Uterus (tissue), 4 donors: ENCODE results near the gene RNASE8. TPM values are rescaled to one million over a fixed set of nuclear protein-coding genes. Genes with fewer than 3 reads are reported as not detected.
"Not testable (repeated sequence)": the region's sequence is repeated elsewhere in the genome, so short reads cannot be mapped to it uniquely, and the experiment has no call there.

ENCODE experiments used
- DNase-seq, 2 donors: peaks; one replicate each; pipeline ENCODE4 v3.0.0-alpha.2; 2019 to 2020
- H3K27ac ChIP-seq, 2 donors: fragments of 200-600 bp; sonication (generic); 1 replicate in 1 of 2; 2 replicates in 1 of 2; pipeline ENCODE4 v1.5.1; 2016 to 2018
- H3K27me3 ChIP-seq, 2 donors: fragments of 200-600 bp; sonication (generic); one replicate each; pipeline ENCODE4 v1.5.1; 2018 to 2019; ENCODE audit warnings: control low read depth in 1 of 2
- H3K36me3 ChIP-seq, 2 donors: fragments of 200-600 bp; sonication (generic); one replicate each; pipeline ENCODE4 v1.5.1; 2019; ENCODE audit warnings: control low read depth in 1 of 2
- H3K4me1 ChIP-seq, 2 donors: fragments of 200-600 bp; sonication (generic); one replicate each; pipeline ENCODE4 v1.5.1; 2018 to 2019; ENCODE audit warnings: control low read depth in 1 of 2
- H3K4me3 ChIP-seq, 2 donors: fragments of 200-600 bp; sonication (generic); 1 replicate in 1 of 2; 2 replicates in 1 of 2; pipeline ENCODE4 v1.5.1; 2018 to 2019; ENCODE audit warnings: mild to moderate bottlenecking in 1 of 2
- H3K9me3 ChIP-seq, 2 donors: fragments of 200-600 bp; sonication (generic); one replicate each; pipeline ENCODE4 v1.5.1; 2019; ENCODE audit warnings: control low read depth in 1 of 2
- POLR2A ChIP-seq, 2 donors: fragments of 450-650 bp; IDR thresholded peaks; one replicate each; pipeline ENCODE4 v1.6.1; 2016; ENCODE audit warnings: antibody characterized with exemption in 2 of 2, mild to moderate bottlenecking in 1 of 2, moderate library complexity in 1 of 2
- intact Hi-C: fragments of 100-400 bp; cut with DNase I; formaldehyde crosslinking; loops from one replicate; pipeline ENCODE4 v1.15.1; 2023; ENCODE audit warnings: low total_unique reads
- total RNA-seq, 4 donors: library from RNA; depleted of rRNA in 3 of 4; stranded (reverse); fragments of >200 nt in 3 of 4; gene quantifications; one replicate each; pipeline versions ENCODE4 v1.1.0 to v1.2.4, GENCODE V29; 2014 to 2023
- TF ChIP-seq, protein P1 (sequence below), 4 experiments: fragments of 200-600 bp in 2 of 4; fragments of 450-650 bp in 2 of 4; sonication (generic) in 2 of 4; IDR thresholded peaks; one replicate each; pipeline ENCODE4 v1.5.1; 2016 to 2019; ENCODE audit warnings: antibody characterized with exemption in 4 of 4, mild to moderate bottlenecking in 2 of 4, moderate library complexity in 1 of 4
- donor health status: DM: yes; HTN: yes; CAD: no.

Gene RNASE8
- total RNA-seq, 4 donors from 2014 or later: not detected

- Histone ChIP-seq H3K4me1 (peaks cover 0 to 4% of the 10 kb centered on the region in 2 donors), H3K27ac (peak overlapping the region; percentile 85 to 93), H3K27me3 (no peaks in the 10 kb centered on the region), H3K36me3 (no peaks in the 10 kb centered on the region), H3K4me3 (no peak overlapping the region), H3K9me3 (no peaks in the 10 kb centered on the region)
- TF ChIP-seq POLR2A (IDR thresholded peaks at IDR 0.05): no peak
- TF ChIP-seq, protein P1, sequence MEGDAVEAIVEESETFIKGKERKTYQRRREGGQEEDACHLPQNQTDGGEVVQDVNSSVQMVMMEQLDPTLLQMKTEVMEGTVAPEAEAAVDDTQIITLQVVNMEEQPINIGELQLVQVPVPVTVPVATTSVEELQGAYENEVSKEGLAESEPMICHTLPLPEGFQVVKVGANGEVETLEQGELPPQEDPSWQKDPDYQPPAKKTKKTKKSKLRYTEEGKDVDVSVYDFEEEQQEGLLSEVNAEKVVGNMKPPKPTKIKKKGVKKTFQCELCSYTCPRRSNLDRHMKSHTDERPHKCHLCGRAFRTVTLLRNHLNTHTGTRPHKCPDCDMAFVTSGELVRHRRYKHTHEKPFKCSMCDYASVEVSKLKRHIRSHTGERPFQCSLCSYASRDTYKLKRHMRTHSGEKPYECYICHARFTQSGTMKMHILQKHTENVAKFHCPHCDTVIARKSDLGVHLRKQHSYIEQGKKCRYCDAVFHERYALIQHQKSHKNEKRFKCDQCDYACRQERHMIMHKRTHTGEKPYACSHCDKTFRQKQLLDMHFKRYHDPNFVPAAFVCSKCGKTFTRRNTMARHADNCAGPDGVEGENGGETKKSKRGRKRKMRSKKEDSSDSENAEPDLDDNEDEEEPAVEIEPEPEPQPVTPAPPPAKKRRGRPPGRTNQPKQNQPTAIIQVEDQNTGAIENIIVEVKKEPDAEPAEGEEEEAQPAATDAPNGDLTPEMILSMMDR (IDR thresholded peaks at IDR 0.05): peak; percentile 77 to 90 (median 80)
- intact Hi-C loops: no loop called here
- DNase-seq: peak; percentile 60 to 72
Measured at GRCh38 chr14:21039585-21040369, 17.8 kb upstream of the RNASE8 start.

- Histone ChIP-seq H3K36me3 (no peaks in the 10 kb centered on the region), H3K27ac (peak overlapping the region; percentile 85 to 93), H3K9me3 (no peaks in the 10 kb centered on the region), H3K27me3 (no peaks in the 10 kb centered on the region), H3K4me3 (no peak overlapping the region), H3K4me1 (peaks cover 0 to 4% of the 10 kb centered on the region in 2 donors)
- TF ChIP-seq, protein P1 (IDR thresholded peaks at IDR 0.05): no peak
- TF ChIP-seq POLR2A (IDR thresholded peaks at IDR 0.05): no peak
- intact Hi-C loops: no loop called here
- DNase-seq: no peak
Measured at GRCh38 chr14:21040370-21040925, 17.2 kb upstream of the RNASE8 start.

GRCh38 chr14:21040941-21041340, 16.7 kb upstream of the RNASE8 start:
- H3K4me1 ChIP-seq, H3K9me3 ChIP-seq, H3K36me3 ChIP-seq, intact Hi-C loops, H3K27ac ChIP-seq, DNase-seq, H3K4me3 ChIP-seq, H3K27me3 ChIP-seq: not testable (repeated sequence)

DNA sequence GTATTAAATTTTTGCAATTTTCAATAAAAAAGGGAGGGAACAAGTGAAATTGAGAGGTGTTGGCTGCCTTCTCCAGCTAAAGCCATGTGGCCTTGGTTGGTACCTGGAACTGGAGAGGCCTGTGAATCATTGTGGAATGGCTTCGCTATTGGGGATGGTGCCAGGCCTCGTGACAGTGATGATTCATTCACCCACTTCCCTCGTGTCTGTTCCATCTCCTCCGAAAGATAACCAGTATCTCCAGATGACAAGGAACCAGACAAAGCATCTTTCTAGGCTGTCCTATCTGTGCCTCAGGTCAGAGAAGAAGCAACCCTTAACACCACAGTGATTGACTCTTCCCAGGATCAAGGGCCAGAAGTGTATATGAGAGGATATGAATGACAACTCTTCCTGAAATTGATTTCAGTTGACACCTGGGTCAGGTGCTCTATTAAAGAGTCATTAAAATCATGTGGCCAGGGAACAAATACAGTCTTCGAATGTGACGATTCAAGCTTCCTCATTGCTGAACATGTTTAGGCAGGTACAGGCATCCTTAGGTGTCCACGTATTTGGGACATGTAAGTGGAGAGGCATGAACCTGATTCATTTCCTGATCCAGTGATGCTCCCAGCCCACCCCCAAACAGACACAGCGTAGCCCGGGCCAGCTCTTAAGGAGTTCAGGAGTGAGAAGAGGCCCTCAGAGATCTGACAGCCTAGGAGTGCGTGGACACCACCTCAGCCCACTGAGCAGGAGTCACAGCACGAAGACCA, 15.8 kb upstream of the RNASE8 start, which contains the start of gene RNASE7:
TSS of gene RNASE7 (plus strand) at position 687 of the 758 bp plus-strand sequence. CDS start 631 bp downstream, outside the sequence.
- Histone ChIP-seq H3K4me1 (peaks cover 0 to 4% of the 10 kb centered on the region in 2 donors), H3K27me3 (no peaks in the 10 kb centered on the region), H3K9me3 (no peaks in the 10 kb centered on the region), H3K27ac (no peak within 1 kb of the TSS), H3K4me3 (no peak within 1 kb of the TSS), H3K36me3 (no peaks in the 10 kb centered on the region)
- no peak for DNase-seq
- no peak for TF ChIP-seq POLR2A (IDR thresholded peaks at IDR 0.05)
- TF ChIP-seq, protein P1 (IDR thresholded peaks at IDR 0.05): no peak
- intact Hi-C loops: loop anchor here (2.0 kb wide), 1 partner anchor 29 kb away; no protein-coding TSS in a partner anchor

DNA sequence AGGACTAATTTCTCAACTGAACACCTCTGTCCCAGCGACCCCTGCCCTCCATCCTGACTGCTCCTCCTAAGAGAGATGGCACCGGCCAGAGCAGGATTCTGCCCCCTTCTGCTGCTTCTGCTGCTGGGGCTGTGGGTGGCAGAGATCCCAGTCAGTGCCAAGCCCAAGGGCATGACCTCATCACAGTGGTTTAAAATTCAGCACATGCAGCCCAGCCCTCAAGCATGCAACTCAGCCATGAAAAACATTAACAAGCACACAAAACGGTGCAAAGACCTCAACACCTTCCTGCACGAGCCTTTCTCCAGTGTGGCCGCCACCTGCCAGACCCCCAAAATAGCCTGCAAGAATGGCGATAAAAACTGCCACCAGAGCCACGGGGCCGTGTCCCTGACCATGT, 14.7 kb upstream of the RNASE8 start:
- H3K4me1 ChIP-seq: peaks cover 0 to 1% of the 10 kb centered on the region in 2 donors
- TF ChIP-seq POLR2A (IDR thresholded peaks at IDR 0.05): no peak
- TF ChIP-seq, protein P1 (IDR thresholded peaks at IDR 0.05): no peak
- DNase-seq: no peak
- no peak overlapping the region for H3K4me3 ChIP-seq
- no peaks in the 10 kb centered on the region for H3K27me3 ChIP-seq
- H3K27ac ChIP-seq: no peak overlapping the region
- H3K36me3 ChIP-seq: no peaks in the 10 kb centered on the region
- intact Hi-C loops: loop anchor here (2.0 kb wide), 1 partner anchor 30 kb away; no protein-coding TSS in a partner anchor
- H3K9me3 ChIP-seq: no peaks in the 10 kb centered on the region
